ENCODE results near the gene SPNS1. TPM values are rescaled to one million over a fixed set of nuclear protein-coding genes. Genes with fewer than 3 reads are reported as not detected.

SPNS1 gene
- total RNA-seq, 1 experiment from 2014 or later = 72.0 TPM

DNA sequence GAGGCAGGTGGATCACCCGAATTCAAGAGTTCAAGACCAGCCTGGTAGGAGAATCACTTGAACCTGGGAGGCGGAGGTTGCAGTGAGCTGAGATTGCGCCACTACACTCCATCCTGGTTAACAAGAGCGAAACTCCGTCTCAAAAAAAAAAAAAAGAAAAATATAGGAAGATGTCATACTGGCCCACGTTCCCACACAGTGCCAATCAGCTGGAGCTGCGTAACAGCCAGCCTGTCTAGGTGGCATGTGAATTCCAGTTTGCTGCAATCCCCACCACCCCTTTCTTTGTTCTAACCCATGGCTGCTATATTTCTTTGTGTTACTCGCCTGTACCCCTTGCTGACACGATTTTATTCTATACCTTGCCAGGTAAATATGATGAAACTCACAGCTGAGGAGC lies 16.4 kb upstream of the SPNS1 start:
- Histone ChIP-seq H3K9me3 (ENCODE audit: insufficient read depth, low read depth) (no peaks in the 10 kb centered on the region), H3F3A (ENCODE audit: insufficient read depth, low read depth) (peaks cover 4% of the 10 kb centered on the region; the same call in 1 of the 2 replicates), H3K36me3 (ENCODE audit: low read depth) (peaks cover 22% of the 10 kb centered on the region), H3K27ac (no peak overlapping the region), H3K4me3 (no peak overlapping the region), H4K20me1 (ENCODE audit: insufficient read depth) (no peaks in the 10 kb centered on the region), H3K27me3 (ENCODE audit: insufficient read depth, low read depth) (no peaks in the 10 kb centered on the region), H3K9me2 (ENCODE audit: insufficient read depth) (no peaks in the 10 kb centered on the region), H2AFZ (no peak overlapping the region), H3K4me2 (no peak overlapping the region), H3K79me2 (ENCODE audit: low read depth) (peaks cover under 1% of the 10 kb centered on the region; the same call in 1 of the 2 replicates), H3K4me1 (replicated peaks; ENCODE audit: insufficient read depth) (no peaks in the 10 kb centered on the region)
- ChIA-PET CTCF (no interaction called here), POLR2A (ENCODE audit: unreplicated experiment) (no interaction called here)
- intact Hi-C loops (cut with micrococcal nuclease; ENCODE audit: unreplicated experiment) = no loop called here
- DNase-seq = no peak
- no TSS peak for BruUV-seq (replicated peaks)
- TF ChIP-seq, protein P1, sequence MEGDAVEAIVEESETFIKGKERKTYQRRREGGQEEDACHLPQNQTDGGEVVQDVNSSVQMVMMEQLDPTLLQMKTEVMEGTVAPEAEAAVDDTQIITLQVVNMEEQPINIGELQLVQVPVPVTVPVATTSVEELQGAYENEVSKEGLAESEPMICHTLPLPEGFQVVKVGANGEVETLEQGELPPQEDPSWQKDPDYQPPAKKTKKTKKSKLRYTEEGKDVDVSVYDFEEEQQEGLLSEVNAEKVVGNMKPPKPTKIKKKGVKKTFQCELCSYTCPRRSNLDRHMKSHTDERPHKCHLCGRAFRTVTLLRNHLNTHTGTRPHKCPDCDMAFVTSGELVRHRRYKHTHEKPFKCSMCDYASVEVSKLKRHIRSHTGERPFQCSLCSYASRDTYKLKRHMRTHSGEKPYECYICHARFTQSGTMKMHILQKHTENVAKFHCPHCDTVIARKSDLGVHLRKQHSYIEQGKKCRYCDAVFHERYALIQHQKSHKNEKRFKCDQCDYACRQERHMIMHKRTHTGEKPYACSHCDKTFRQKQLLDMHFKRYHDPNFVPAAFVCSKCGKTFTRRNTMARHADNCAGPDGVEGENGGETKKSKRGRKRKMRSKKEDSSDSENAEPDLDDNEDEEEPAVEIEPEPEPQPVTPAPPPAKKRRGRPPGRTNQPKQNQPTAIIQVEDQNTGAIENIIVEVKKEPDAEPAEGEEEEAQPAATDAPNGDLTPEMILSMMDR (conservative IDR thresholded peaks at IDR 0.05) = no peak
- TF ChIP-seq EZH2 (IDR thresholded peaks at IDR 0.05; ENCODE audit: low read depth) = no peak

- Histone ChIP-seq H3K36me3 (ENCODE audit: low read depth) (peaks cover 17% of the 10 kb centered on the region), H2AFZ (no peak overlapping the region), H3K9me2 (ENCODE audit: insufficient read depth) (no peaks in the 10 kb centered on the region), H3K9me3 (ENCODE audit: insufficient read depth, low read depth) (no peaks in the 10 kb centered on the region), H3K27ac (no peak overlapping the region), H3K79me2 (ENCODE audit: low read depth) (no peaks in the 10 kb centered on the region), H3F3A (ENCODE audit: insufficient read depth, low read depth) (peaks cover 4% of the 10 kb centered on the region; the same call in 1 of the 2 replicates), H4K20me1 (ENCODE audit: insufficient read depth) (no peaks in the 10 kb centered on the region), H3K4me3 (no peak overlapping the region), H3K4me2 (no peak overlapping the region), H3K4me1 (replicated peaks; ENCODE audit: insufficient read depth) (no peaks in the 10 kb centered on the region), H3K27me3 (ENCODE audit: insufficient read depth, low read depth) (no peaks in the 10 kb centered on the region)
- no peak for TF ChIP-seq EZH2 (IDR thresholded peaks at IDR 0.05; ENCODE audit: low read depth)
- TF ChIP-seq, protein P1 (conservative IDR thresholded peaks at IDR 0.05) = no peak
- CTCF ChIA-PET = no interaction called here
- intact Hi-C loops (cut with micrococcal nuclease; ENCODE audit: unreplicated experiment) = no loop called here
- BruUV-seq (replicated peaks) = no TSS peak
- no peak for DNase-seq
- POLR2A ChIA-PET (ENCODE audit: unreplicated experiment) = no interaction called here
Measured at GRCh38 chr16:28958836-28959235, 15.7 kb upstream of the SPNS1 start.

DNA sequence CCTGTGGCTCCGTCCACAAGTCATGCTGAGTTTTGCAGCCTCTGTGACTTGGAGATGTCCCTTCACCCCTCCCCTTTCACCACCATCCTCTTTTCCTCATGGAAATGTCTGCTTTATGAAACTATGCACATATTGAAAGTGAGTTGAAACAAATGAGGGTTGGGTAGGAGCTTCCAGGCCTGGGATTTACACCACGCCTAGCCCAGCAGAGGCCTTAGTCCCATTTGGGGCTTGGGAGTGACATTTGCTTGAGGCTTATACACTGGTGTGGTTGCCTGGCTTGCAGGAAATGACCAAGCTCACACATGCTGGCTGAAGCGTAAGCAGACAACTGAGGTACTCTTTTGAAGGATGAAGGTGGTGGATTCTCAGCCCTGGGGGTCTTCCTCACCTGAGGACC lies 10.5 kb upstream of the SPNS1 start:
- Histone ChIP-seq H3K9me2 (ENCODE audit: insufficient read depth) (no peaks in the 10 kb centered on the region), H3K4me1 (replicated peaks; ENCODE audit: insufficient read depth) (no peaks in the 10 kb centered on the region), H3K9me3 (ENCODE audit: insufficient read depth, low read depth) (no peaks in the 10 kb centered on the region), H3K4me3 (no peak overlapping the region), H2AFZ (no peak overlapping the region), H4K20me1 (ENCODE audit: insufficient read depth) (no peaks in the 10 kb centered on the region), H3K36me3 (ENCODE audit: low read depth) (no peaks in the 10 kb centered on the region), H3F3A (ENCODE audit: insufficient read depth, low read depth) (peaks cover 13% of the 10 kb centered on the region; the same call in 1 of the 2 replicates), H3K4me2 (no peak overlapping the region), H3K27me3 (ENCODE audit: insufficient read depth, low read depth) (no peaks in the 10 kb centered on the region), H3K79me2 (ENCODE audit: low read depth) (no peaks in the 10 kb centered on the region), H3K27ac (no peak overlapping the region)
- no TSS peak for BruUV-seq (replicated peaks)
- ChIA-PET POLR2A (ENCODE audit: unreplicated experiment) (no interaction called here), CTCF (no interaction called here)
- no peak for TF ChIP-seq EZH2 (IDR thresholded peaks at IDR 0.05; ENCODE audit: low read depth)
- TF ChIP-seq, protein P1 (conservative IDR thresholded peaks at IDR 0.05) = no peak
- intact Hi-C loops (cut with micrococcal nuclease; ENCODE audit: unreplicated experiment) = no loop called here
- no peak for DNase-seq

All from PC-9 (cell line).